ENCODE measurements around the gene SCRN2.
A peak's percentile ranks its signal among the peaks of the same experiment; 100 is the strongest.

The SCRN2 gene

DNA sequence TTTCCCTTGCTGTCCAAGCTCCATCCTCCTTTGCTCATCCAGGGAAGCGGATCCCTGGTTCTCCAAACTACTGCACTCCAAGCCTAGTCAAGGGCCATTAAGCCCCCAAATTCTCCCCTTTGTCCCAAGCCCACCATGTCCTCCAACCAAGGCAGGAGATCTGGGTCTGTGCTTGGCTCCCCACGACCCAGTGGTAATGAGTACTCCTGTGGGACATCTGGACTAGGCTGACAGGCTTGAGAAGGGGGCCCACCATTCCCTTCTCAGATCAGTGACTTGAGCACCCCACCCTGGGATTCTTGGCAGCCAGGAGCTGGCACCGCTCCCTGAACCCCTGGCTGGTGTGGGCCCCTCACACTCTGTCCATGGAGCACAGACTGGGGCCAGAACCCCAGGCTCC is 36.6 kb downstream of the SCRN2 start:
- no peak for DNase-seq (ENCODE audit: low spot score)

DNA sequence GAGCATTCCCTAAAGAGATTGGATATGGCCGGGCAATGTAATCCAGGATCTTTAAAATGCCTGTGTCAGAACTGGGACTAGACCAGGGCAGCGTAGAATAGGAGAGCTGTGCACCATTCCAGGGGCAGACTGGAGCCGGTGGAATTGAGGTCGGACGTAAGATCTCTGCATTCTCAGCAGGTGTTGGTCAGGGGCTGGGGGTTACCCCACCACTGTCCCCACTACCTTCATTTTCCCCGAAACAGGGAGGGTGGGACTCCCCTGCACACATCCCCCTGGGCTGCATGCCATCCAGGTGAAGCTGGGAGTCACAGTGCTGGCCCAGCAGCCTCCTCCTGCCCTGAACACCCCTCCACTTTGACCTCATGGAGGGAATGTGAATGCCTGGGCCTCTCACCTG is 37.3 kb downstream of the SCRN2 start:
- no peak for DNase-seq (ENCODE audit: low spot score)

DNA sequence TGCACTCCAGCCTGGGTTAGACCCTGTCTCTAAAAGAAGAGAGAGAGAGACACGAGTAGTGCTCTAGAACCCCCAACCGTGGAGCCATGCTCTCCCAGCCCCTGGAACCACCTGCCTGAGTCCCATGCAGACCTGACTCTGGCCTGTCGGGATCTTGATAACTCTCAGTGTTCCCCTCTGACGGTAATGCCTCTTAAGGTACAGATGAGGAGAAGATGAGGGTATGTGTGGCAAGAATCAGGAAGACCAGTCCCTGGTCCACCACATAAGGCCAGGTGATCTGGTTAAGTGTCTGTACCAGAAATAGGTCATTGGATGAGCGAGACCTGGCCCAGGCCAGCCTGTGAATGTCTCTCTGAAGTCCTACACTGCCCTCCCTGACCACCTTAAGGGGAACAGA is 37.9 kb downstream of the SCRN2 start:
- DNase-seq (ENCODE audit: low spot score): no peak

- DNase-seq (ENCODE audit: low spot score): no peak
These were observed 38.6 kb downstream of the SCRN2 start for GRCh38 chr17:47802341-47803022.

DNA sequence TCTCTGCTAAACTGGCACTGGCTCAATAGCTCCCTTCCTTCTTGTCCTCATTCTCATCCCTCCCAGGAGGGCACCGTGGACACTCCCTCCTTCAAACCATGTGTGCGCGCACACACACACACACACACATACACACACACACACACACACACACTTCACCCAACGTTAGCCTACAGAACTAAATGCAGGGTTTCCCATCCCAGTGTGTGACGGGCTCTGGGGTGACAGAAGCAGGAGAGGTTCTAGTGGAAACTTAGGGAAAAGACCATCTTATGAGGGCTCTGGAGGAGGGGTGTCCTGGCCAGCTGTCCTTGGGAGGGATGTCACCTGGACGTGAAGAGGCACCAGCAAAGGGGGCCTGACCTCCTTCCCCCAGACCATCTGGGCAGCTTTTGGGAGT is 39.2 kb downstream of the SCRN2 start:
- DNase-seq (ENCODE audit: low spot score): no peak

DNA sequence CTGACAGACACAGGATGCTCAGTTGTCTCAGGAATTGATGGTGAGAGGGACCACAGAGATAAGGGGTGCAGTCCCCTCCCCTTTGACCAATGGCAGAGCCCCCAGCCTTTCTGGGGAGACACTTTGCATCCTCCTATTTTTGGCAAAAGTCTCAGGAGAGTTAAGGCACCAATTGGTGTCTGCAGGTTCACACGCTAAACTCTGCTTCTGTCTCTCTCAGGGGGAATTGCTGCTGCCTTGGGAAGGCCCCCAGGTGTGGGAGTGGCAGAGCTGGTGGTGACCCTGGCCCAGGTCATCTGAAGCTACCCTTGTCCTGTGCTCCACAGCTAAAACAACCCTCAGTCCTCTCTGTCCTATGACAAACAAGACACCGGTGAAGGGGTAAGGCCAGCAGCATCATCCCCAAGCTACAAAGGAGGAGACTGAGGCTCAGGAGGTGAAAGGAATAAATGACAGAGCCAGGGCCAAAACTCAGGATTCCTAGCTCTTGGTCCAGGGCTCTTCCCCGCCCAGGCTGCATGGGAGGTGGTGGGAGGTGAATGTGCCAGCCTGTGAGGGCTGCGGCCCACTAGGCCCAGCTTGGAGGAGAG is 39.8 kb downstream of the SCRN2 start:
- no peak for DNase-seq (ENCODE audit: low spot score)

DNA sequence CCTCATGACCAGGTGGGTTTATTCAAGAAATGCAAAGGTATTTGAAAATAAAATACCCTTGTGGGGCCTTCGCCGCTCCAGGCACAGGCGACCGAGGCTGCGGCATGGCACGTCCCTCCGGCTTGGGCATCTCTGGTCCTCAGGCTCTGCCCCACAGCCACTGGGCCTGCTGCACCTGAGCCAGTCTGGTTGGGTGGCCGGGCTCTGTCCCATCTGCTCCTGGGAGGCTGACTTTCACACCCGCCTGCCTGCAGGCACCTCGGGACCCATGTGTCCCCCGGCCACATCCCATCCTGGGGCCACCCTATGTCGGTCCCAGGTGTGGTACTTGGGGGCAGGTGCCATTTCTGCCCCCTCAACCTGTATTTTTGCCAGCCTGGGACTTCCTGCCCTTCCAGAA is 40.4 kb downstream of the SCRN2 start:
- DNase-seq (ENCODE audit: low spot score): no peak

- DNase-seq (ENCODE audit: low spot score): no peak
These were observed 43.3 kb downstream of the SCRN2 start for GRCh38 chr17:47797797-47798196.

DNA sequence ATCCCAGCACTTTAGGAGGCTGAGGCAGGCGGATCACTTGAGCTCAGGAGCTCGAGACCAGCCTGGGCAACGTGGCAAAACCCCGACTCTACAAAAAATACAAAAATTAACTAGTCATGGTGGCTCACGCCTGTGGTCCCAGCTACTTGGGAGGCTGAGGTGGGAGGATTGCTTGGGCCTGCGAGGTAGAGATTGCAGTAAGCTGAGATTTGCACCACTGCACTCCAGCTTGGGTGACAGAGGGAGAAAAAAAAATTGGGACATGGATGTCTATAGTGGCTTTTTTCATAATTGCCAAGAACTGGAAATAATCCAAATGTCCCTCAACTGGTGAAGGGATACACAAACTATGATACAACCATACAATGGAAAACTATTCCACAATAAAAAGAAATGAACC is 48.1 kb downstream of the SCRN2 start:
- DNase-seq (ENCODE audit: low spot score): no peak

- DNase-seq (ENCODE audit: low spot score): no peak
These were observed 48.6 kb downstream of the SCRN2 start for GRCh38 chr17:47792457-47792856.

GRCh38 chr17:47791025-47791424 is 50.0 kb downstream of the SCRN2 start:
- DNase-seq (ENCODE audit: low spot score): no peak

DNA sequence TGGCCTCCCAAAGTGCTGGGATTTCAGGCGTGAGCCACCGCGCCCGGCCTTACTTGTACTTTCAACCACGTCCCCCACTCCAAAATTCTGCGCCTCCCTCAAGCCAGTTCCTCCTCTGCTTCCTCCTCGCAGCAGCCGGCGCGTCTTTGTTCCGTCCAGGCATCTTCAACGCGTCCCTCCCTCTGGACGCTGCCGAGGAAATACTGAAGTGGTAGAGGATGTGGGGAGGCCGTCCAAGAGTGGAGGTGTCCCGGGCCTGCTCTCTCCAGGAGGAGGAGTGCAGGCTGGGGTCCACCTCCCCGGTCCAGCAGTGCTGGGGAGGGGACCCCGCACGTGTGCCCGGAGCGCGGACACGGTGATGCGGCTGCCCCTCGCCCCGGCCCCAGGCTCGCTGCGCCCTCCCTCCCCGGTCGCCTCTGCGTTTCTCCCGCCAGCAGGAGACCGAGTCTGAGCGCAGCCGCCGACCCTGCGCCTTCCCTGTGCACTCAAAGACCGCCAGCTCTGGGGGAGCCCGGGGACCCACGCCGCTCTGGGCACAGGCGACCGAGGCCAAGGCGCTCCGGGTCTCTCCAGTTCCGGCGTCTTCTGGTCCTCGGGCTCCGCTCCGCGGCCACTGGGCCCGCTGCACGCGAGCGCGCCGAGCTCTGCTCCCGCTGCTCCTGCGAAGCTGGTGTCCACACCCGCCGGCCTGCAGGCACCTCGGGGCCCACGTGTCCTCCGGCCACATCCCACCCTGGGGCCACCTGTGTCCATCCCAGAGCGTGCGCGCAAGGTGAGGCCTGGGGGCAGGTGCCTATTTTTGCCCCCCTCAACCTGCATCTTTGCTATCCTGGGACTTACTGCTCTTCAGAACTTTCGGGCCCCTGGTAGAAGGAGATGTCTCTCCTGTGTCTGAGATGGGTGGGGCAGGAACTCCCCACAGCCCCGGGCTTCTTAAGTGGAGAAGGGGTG is 51.2 kb downstream of the SCRN2 start:
- peak; percentile 26 for DNase-seq (ENCODE audit: low spot score)

Data from kidney capillary endothelial cell (primary cell).